Measurements from ENCODE around the gene EFEMP1. TPM values are rescaled to one million over a fixed set of nuclear protein-coding genes. Genes with fewer than 3 reads are reported as not detected.

EFEMP1 gene
- total and polyA plus RNA-seq, 10 of the 15 experiments (the other 5 are each of a cell fraction or from before 2014, with no cell fraction given), result 0.27 to 1.2 (median 0.35) TPM; not detected in 6

- WGBS (ENCODE audit: insufficient coverage, insufficient replicate concordance, low lambda C conversion rate, missing lambda C conversion rate), result 88% methylated on average over 2 of the region's 2 CpGs
- ATAC-seq, result no peak
- H3K4me2 ChIP-seq (ENCODE audit: control insufficient read depth, insufficient read depth), result no peak overlapping the region
- no peaks in the 10 kb centered on the region for H3K36me3 ChIP-seq (ENCODE audit: control insufficient read depth in 2 of 2, insufficient read depth in 2 of 2, low read length in 1 of 2)
- in situ Hi-C loops (cut with MboI), result no loop called here
- no peak overlapping the region for H2AFZ ChIP-seq (ENCODE audit: control insufficient read depth, low read depth, low read length)
- H3K9ac ChIP-seq (ENCODE audit: control insufficient read depth, insufficient read depth, low read length), result no peak overlapping the region
- DNase-seq (ENCODE audit: low read depth, low spot score), result no peak
- H3K27me3 ChIP-seq (replicated peaks in 1 of 2; ENCODE audit: control insufficient read depth in 2 of 2, insufficient read depth in 2 of 2, low read length in 1 of 2), result no peaks in the 10 kb centered on the region; a peak in 1 of 4 replicates
- ChIA-PET POLR2A (no interaction called here), SMC1A (ENCODE audit: uncharacterized antibody, unreplicated experiment) (no interaction called here), CTCF (interaction anchor here (0.5 to 1.0 kb wide), 2 partner anchors 9 to 1654 kb away, joined by 3 to 5 read pairs; no protein-coding TSS in a partner anchor), RAD21 (ENCODE audit: unreplicated experiment) (no interaction called here)
- H3K4me3 ChIP-seq, result no peak overlapping the region
- no peaks in the 10 kb centered on the region for H3K4me1 ChIP-seq (ENCODE audit: control insufficient read depth, insufficient read depth, low read length)
- H3K9me3 ChIP-seq (replicated peaks; ENCODE audit: control insufficient read depth, insufficient read depth, low read length), result no peaks in the 10 kb centered on the region
- intact Hi-C loops (cut with micrococcal nuclease; ENCODE audit: unreplicated experiment), result no loop called here
- H3K79me2 ChIP-seq (ENCODE audit: control insufficient read depth, insufficient read depth, low read length), result no peaks in the 10 kb centered on the region
- TF ChIP-seq SUPT20H (IDR thresholded peaks at IDR 0.05; ENCODE audit: borderline replicate concordance, control insufficient read depth, low read depth, low read length) (no peak), IKZF2 (IDR thresholded peaks at IDR 0.05) (no peak), SMAD5 (IDR thresholded peaks at IDR 0.05; ENCODE audit: low read depth) (no peak), ZBTB11 (CRISPR knock-in tag; IDR thresholded peaks at IDR 0.05) (no peak), RELB (IDR thresholded peaks at IDR 0.05; ENCODE audit: low read depth) (no peak)
- no peak overlapping the region for H3K27ac ChIP-seq (ENCODE audit: control insufficient read depth, insufficient read depth)
- no TSS peak for BruUV-seq (replicated peaks)
- FAIRE-seq, result no peak
- H4K20me1 ChIP-seq (ENCODE audit: control insufficient read depth, insufficient read depth), result no peaks in the 10 kb centered on the region
These were observed 65.8 kb downstream of the EFEMP1 start for GRCh38 chr2:55857766-55858165.
